ENCODE measurements around the gene SPDYE16.
A peak's percentile ranks its signal among the peaks of the same experiment; 100 is the strongest.
"Not testable (repeated sequence)": the region's sequence is repeated elsewhere in the genome, so short reads cannot be mapped to it uniquely, and the experiment has no call there.

Gene SPDYE16, protein sequence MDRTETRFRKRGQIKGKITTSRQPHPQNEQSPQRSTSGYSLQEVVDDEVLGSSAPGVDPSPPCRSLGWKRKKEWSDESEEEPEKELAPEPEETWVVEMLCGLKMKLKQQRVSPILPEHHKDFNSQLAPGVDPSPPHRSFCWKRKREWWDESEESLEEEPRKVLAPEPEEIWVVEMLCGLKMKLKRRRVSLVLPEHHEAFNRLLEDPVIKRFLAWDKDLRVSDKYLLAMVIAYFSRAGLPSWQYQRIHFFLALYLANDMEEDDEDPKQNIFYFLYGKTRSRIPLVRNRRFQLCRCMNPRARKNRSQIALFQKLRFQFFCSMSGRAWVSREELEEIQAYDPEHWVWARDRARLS

DNA sequence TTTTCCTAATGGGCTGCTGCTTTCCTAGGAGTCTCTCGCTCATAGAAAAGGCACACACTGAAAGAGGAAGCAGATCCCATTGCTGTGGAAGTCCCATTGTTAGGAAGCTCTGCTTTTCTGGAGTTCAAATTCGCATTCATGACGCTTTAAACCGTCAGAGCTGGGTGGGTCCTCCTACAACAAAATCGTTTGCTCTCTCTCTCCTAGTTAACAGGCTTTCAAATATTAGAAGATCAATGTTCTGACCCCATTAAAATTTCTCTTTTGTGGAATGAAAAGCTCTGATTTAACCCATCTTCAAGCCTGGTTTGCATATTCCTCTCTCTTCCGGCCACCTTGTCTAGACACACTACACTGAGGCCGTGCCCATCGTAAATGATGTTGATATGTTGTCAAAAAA is at the start of gene SPDYE16:
SPDYE16 (minus strand) TSS at position 101 of the 400 bp plus-strand sequence. CDS start 1,838 bp downstream, outside the sequence.
- not testable (repeated sequence) for H3K4me3 ChIP-seq (ENCODE audit: low read depth, low read length); DNase-seq (ENCODE audit: low read depth)

DNA sequence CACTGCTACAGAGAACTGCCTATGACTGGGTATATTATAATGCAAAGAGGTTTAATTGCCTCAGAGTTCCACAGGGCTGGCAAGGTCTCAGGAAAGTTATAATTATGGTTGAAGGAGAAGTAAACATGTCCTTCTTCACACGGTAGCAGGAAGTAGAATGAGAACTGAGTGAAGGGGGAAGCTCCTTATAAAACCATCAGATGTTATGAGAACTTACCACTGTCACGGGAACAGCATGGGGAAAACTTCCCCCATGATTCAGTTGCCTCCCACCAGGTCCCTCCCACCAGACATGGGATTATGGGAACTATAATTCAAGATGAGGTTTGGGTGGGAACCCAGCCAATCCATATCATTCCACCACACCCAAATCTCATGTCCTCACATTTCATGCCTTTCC is 49.6 kb upstream of the SPDYE16 start:
- not testable (repeated sequence) for DNase-seq (ENCODE audit: low read depth); H3K4me3 ChIP-seq (ENCODE audit: low read depth, low read length)

DNA sequence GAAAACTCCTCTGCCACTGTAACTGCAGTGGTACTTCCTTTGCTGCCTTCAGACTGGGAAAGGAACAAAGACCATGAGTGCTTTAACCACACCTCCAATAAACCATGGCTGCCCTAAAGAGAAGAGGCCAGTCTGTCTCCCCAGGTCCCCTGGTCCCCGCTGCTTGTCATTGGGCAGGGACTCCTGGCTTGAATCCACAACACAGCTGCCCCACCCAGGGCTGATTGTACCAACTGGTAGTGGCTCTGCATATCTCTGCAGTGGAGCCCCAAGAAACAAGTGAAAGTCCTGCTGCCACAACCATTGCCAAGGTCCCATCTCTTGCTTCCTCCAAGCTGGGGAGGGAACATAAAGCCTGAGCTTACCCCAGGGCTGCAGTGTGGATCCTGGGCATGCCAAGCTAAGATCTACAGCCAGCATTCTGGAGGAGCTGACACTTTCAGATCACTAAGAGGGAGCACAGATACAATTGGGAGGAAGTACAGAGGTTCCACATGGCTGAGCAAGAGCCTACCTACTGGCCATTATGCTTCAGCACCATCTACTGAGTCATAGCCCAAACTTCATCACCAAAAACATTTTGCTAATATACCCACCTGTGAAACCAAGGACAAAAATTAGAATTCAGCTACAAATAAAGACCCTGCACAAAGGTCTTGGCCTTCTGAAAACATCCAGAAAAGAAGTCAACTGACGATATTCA is 48.7 kb upstream of the SPDYE16 start:
- H3K4me3 ChIP-seq (ENCODE audit: low read depth, low read length); DNase-seq (ENCODE audit: low read depth): not testable (repeated sequence)

DNA sequence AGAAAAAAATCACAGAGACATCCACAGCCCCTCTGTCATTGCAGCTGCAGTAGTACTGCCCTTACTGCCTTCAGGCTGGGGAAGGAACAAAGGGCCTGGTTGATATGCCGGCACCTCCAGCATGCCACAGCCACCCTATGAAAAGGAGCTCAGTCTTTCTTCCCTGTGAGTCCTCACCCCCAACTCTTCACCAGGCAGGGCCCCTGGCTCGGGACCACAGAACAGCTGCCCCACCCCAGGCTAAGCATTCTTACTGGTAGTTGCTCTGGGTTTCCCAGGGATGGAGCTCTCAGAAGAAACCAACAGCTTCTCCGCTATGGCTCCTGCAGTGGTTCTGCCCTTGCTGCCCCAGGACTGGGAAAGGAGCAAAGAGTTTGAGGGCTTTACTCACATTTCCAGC is 47.9 kb upstream of the SPDYE16 start:
- DNase-seq (ENCODE audit: low read depth); H3K4me3 ChIP-seq (ENCODE audit: low read depth, low read length): not testable (repeated sequence)

DNA sequence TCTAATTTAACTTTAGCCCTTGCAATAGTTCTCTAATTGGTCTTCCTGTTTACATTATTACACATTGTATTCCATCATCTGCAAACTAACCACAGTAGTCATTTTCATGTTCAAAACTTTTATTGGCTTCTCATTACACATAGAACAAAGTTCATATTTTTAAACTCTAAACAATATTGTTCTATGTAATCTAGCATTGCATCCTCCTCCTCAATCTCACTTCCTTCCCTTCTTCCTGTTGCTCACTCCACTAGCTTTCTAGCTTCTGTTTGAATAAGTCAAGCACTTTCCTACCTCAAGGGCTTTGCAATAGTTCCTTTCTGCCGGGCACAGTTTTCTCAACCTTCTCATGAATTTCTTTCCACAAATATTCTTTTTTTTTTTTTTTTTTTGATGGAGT is 45.5 kb upstream of the SPDYE16 start:
- H3K4me3 ChIP-seq (ENCODE audit: low read depth, low read length); DNase-seq (ENCODE audit: low read depth): not testable (repeated sequence)

DNA sequence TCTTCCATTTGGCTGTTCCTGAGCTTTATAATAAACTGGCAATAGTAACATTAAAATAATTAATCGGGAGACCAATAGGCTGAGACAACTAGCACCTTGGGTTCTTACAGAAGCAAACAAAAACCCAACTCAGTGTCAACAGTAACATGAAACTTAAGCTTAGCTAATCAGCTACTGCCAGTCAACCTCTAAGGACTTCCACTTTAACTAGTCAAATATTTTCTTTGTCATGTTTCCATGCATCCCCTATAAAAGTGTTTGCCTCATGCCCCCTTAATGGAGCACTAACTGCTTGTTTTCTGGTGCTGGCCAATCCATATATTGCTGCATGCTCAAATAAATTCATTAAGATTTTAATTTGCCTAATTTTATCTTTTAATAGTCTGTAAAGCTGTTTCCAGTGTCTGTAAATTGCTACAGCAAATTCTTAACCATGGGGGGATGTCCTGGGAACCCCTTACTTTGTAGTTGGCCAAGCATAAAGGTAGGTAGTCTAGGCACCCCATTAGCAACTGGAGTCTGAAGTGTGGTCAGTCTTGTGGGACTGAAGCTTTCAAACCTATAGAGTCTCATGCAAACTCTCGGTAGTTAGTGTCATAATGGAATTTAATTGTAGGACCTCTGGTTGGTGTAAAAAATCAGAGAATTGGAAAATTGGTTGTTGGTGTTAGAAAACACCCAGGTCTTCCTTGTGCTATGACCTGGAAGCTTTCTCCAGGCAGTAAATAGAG is 43.7 kb upstream of the SPDYE16 start:
- DNase-seq (ENCODE audit: low read depth), result peak; percentile 34
- H3K4me3 ChIP-seq (ENCODE audit: low read depth, low read length), result not testable (repeated sequence)

DNA sequence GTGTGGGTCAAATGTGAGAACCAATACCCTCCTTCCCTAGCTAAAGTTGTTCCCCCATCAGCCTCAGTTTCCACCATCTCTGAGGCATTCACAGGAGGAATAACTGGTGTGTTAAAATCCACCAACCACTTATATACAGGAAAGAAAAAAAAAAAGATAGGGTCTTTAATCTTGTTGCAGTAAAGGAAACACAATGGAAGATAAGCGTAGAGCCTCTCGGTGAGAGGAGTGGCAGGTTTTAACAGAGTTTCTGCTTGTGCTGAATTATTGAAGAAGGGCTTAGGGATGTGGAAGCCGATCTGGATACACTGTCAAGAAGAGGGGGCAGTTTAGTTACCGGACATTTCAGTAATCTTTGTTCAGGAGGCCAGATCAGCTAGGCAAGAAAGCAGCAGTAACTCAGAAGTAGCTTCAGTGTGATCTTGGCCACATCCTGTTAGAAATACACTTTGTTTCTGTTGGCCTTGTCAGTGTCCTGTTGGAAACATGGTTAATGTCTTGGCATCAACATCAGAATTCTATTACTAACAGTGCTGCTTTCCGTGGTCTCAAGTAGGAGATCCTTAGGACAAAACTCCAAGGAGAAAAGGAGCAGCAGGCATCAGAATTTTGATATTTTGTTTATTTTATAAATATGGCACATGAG is 40.7 kb upstream of the SPDYE16 start:
- H3K4me3 ChIP-seq (ENCODE audit: low read depth, low read length); DNase-seq (ENCODE audit: low read depth): not testable (repeated sequence)

DNA sequence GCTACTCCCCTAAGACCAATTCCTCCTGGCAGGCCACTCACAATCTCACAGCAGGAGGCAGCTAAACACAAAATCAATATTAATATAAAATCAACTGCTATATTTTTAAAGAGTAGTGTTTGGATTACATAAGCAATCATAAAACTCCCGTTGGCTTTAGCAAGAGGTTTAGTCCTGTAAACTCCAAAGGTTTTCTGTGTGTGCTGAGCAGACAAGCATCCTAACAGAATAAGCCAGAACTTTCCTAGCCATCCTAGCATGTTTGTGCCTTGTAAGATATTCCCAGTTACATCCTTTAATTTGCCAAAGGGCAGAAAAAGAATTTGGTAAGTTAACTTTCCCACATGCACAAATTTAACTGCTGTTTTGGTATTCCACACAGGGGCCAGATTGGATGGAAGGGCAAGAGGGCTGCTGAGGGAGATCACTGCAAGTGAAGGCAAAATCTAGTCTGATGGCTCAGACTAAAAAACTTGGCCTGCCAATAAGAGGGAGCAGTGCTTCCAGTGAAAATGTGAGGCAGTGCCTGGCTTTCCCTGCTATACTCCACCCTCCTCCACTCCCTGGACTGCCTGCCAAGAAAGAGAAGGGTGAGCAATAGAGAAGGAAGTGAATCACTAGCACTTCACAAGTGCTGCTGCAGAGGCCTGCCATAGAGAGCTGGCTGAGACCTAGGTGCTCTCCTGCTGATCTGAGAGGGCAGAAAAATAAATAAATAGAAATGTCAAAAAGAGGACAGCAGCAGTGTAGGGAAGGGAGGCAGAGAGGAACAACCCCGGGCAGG is 39.9 kb upstream of the SPDYE16 start:
- not testable (repeated sequence) for H3K4me3 ChIP-seq (ENCODE audit: low read depth, low read length)
- DNase-seq (ENCODE audit: low read depth), result peak; percentile 49

DNA sequence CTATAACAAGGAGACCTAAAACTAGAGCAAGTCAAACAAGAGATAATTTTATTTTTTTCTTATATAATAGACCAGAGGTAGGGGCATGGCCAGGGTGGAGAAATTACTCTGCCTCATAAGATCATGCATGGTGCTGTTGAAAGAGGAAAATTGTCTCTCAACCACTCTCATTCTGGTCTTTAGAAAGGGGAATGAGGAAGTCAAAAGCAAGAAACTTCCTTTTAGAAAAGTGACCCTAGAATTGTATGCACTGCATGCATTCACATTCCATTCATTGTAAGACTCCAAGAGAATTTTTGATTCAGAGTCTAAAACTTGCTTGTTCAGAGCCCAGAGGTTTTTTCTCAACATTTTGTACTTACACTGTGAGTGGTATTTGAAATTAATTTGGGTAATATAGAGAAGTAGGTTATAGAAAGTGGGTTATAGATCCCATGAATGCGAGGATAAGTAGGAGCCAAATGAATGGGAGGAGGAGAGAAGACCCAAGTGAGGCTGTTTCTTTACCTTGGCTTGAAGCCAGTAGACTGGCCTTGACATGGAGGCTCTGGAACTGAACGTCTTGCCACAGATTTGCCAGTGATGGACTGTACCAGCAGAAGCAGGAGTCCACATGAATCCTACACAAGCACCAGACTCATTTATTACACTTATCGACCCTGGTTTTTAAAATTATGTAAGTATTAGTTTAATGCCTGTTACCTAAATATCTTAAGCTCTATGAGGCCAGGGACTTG is 33.0 kb upstream of the SPDYE16 start:
- not testable (repeated sequence) for H3K4me3 ChIP-seq (ENCODE audit: low read depth, low read length); DNase-seq (ENCODE audit: low read depth)

DNA sequence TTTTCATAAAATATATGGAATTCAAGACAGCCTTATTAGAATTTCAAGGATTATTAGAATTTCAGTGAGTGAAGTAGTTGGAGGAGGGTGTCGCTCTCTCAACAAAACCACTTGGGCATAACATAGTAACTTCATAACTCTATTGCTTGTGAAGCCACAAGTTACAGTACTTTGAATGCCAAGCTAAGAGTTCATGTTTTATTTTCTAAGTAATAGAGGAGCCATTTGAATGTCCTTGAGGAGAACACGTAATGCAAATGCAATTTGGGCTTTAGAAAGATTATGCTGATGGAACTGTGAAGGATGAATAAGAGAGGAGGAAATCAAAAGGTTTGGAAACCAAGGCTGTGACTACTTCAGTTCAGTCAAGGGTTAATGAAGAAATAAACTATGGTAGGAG is 32.3 kb upstream of the SPDYE16 start:
- DNase-seq (ENCODE audit: low read depth); H3K4me3 ChIP-seq (ENCODE audit: low read depth, low read length): not testable (repeated sequence)

DNA sequence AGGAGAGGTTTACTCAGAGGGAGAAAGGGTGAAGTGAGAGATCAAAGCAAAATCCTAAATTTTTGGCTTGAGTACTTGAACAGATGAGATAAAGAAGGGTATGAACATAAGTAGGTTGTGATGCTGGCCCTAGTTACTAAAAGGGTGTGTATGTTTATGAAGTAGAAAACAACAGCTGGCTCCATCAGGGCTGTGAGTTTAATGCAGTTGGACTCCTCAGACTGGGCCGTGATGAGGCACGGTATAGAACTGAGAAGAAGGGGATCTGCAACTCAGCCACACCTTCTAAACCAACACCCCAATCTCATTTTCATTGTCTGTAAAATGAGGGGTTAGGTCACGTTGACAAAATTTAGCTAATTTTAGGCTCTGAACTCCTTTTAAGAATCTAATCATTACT is 29.2 kb upstream of the SPDYE16 start:
- not testable (repeated sequence) for DNase-seq (ENCODE audit: low read depth); H3K4me3 ChIP-seq (ENCODE audit: low read depth, low read length)

DNA sequence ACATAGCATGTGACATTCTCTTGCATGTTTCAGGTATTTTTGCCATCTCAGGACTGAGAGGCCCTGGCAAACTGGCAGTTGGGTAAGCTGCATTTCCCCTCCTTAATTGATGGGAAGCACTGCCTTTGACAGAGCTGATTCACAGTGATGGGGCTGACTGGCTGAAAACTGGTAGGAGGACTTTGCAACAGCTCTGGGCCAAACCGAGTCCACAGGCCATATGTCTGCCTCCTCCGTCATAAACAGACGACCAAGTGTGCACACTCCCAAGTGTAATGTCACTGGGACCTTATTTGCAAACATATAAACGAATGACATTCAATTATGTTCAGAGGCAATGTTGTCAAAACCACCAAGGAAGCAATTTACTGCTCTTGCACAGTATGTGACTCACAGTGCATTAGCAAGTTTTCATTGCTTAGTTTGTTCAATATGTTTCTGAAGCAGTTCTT is 27.3 kb upstream of the SPDYE16 start:
- not testable (repeated sequence) for H3K4me3 ChIP-seq (ENCODE audit: low read depth, low read length); DNase-seq (ENCODE audit: low read depth)

DNA sequence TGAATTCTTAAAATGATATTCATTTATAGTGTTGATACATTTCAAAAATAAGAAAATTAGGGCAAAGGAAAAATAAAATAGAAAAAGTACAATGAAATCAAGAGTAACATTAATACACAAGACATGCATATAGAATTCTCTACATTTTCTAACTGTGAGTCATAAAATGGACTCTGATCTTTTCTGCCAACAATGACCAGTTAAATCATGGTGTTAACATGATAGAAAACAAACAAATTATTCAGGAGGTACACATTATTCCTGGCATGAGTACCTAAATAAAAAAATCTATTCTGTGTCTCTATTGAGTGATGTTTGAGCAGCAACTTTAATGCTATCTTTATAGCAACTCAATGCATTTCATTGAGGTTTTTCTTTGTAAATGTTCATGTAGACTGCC is 25.6 kb upstream of the SPDYE16 start:
- not testable (repeated sequence) for H3K4me3 ChIP-seq (ENCODE audit: low read depth, low read length)
- peak; percentile 81 for DNase-seq (ENCODE audit: low read depth)

DNA sequence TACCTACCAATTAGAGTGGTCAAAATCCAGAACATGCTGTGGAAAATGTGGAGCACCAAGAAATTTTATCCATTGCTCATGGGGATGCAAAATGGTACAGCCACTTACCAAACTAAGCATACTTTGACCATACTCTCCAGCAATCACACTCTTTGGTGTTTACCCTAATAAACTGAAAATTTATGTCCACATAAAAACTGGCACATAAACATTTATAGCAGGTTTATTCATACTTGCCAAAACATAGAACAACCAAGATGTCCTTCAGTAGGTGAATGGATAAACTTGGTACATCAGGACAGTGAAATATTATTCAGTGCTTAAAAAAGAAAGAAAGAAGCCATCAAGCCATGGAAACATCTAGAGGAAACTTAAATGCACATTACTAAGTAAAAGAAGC is 24.7 kb upstream of the SPDYE16 start:
- H3K4me3 ChIP-seq (ENCODE audit: low read depth, low read length), result not testable (repeated sequence)
- peak; percentile 21 for DNase-seq (ENCODE audit: low read depth)

DNA sequence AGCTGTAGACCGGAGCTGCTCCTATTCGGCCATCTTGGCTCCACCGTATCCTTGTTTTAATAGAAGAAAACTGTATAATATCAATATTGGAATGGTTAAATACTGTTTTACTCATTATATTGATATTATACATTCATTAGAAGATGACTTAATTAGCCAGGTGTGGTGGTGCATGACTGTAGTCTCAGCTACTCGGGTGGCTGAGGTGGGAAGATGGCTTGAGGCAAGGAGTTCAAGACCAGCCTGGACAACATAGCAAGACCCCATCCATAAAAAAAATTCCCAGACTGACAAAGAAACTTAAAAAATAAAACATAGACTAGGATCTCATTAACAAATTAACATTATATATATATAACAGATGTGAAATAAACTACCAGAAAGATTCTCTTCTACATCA is 24.2 kb upstream of the SPDYE16 start:
- not testable (repeated sequence) for H3K4me3 ChIP-seq (ENCODE audit: low read depth, low read length); DNase-seq (ENCODE audit: low read depth)

DNA sequence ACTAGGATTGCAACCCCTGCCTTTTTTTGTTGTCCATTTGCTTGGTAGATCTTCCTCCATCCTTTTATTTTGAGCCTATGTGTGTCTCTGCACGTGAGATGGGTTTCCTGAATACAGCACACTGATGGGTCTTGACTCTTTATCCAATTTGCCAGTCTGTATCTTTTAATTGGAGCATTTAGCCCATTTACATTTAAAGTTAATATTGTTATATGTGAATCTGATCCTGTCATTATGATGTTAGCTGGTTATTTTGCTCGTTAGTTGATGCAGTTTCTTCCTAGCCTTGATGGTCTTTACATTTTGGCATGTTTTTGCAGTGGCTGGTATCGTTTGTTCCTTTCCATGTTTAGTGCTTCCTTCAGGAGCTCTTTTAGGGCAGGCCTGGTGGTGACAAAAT is 21.9 kb upstream of the SPDYE16 start:
- not testable (repeated sequence) for H3K4me3 ChIP-seq (ENCODE audit: low read depth, low read length); DNase-seq (ENCODE audit: low read depth)

DNA sequence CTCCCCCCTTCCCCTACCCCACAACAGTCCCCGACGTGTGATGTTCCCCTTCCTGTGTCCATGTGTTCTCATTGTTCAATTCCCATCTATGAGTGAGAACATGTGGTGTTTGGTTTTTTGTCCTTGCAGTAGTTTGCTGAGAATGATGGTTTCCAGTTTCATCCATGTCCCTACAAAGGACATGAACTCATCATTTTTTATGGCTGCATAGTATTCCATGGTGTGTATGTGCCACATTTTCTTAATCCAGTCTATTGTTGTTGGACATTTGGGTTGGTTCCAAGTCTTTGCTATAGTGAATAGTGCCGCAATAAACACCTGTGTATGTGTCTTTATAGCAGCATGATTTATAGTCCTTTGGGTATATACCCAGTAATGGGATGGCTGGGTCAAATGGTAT is 18.2 kb upstream of the SPDYE16 start:
- H3K4me3 ChIP-seq (ENCODE audit: low read depth, low read length), result not testable (repeated sequence)

DNA sequence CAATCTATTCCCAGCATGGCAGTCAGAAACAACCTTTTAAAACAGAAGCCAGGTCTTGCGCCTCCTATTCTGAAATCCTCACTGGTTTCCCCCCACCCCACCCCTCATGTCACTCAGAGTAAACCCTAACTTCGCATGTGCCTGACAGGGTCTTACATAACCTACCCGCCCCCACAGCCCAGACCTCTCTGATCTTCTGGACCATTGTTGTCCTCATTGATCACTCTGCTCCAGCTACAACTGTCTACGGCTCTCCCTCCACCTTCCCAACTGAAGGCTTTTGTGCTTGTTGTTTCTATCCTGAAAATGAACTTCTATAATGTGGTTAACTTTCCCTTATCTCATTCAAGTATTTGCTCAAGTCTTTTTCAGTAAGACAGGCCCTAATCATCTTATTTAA is 17.1 kb upstream of the SPDYE16 start:
- H3K4me3 ChIP-seq (ENCODE audit: low read depth, low read length); DNase-seq (ENCODE audit: low read depth): not testable (repeated sequence)

More for the DNA sequence above, 18.2 kb upstream of the SPDYE16 start:
- DNase-seq (ENCODE audit: low read depth), result not testable (repeated sequence)
